Astrocyte (in vitro differentiated cells and primary cell): ENCODE data around the gene DNAJC30. TPM values are rescaled to one million over a fixed set of nuclear protein-coding genes. Genes with fewer than 3 reads are reported as not detected.

ENCODE experiments used
- DNase-seq: peaks from one replicate; pipeline ENCODE4 v3.0.0-alpha.2; 2010; ENCODE audit warnings: low read depth
- FAIRE-seq: peaks from 2 replicates; lab custom pipeline; 2011; peaks lifted over from hg19 to GRCh38; lab: Jason Lieb, UNC
- H2AFZ ChIP-seq: 2 replicates; pipeline ENCODE4 v1.6.0; 2012; ENCODE audit warnings: low read depth, low read length, inconsistent platforms
- H3K27ac ChIP-seq: 2 replicates; pipeline ENCODE4 v1.5.1; 2011; ENCODE audit warnings: low read depth, low read length, inconsistent platforms
- H3K27me3 ChIP-seq: 2 replicates; pipeline ENCODE4 v1.6.0; 2011; ENCODE audit warnings: low read length, inconsistent platforms; ENCODE audit not compliant: insufficient read depth
- H3K36me3 ChIP-seq: 2 replicates; pipeline ENCODE4 v1.5.1; 2011; ENCODE audit warnings: low read length, inconsistent platforms; ENCODE audit not compliant: insufficient read depth
- H3K4me1 ChIP-seq: 2 replicates; pipeline ENCODE4 v1.5.1; 2011; ENCODE audit warnings: low read length, inconsistent platforms; ENCODE audit not compliant: insufficient read depth
- H3K4me2 ChIP-seq: 2 replicates; pipeline ENCODE4 v1.6.0; 2012; ENCODE audit warnings: low read length, inconsistent platforms
- H3K4me3 ChIP-seq: 2 replicates; pipeline ENCODE4 v1.5.1; 2011; ENCODE audit warnings: low read depth, mild to moderate bottlenecking, low read length, inconsistent platforms; ENCODE audit not compliant: insufficient read depth
- H3K79me2 ChIP-seq: 2 replicates; pipeline ENCODE4 v1.6.0; 2012; ENCODE audit warnings: mild to moderate bottlenecking, low read length, inconsistent platforms; ENCODE audit not compliant: insufficient read depth
- H3K9ac ChIP-seq: 2 replicates; pipeline ENCODE4 v1.6.0; 2012; ENCODE audit warnings: mild to moderate bottlenecking, low read length, inconsistent platforms
- H3K9me3 ChIP-seq: 2 replicates; pipeline ENCODE4 v1.5.1; 2012; ENCODE audit warnings: low read depth, mild to moderate bottlenecking, low read length, inconsistent platforms; ENCODE audit not compliant: insufficient read depth
- H4K20me1 ChIP-seq: 2 replicates; pipeline ENCODE4 v1.6.0; 2012; ENCODE audit warnings: low read length, inconsistent platforms; ENCODE audit not compliant: insufficient read depth
- H3K27ac Mint-ChIP-seq: one replicate; pipeline ENCODE4 v1.8.0; 2021; ENCODE audit warnings: mild to moderate bottlenecking, mixed read lengths; ENCODE audit not compliant: unreplicated experiment
- H3K27me3 Mint-ChIP-seq: one replicate; pipeline ENCODE4 v1.8.0; 2021; ENCODE audit warnings: low read depth, mixed read lengths; ENCODE audit not compliant: unreplicated experiment
- H3K36me3 Mint-ChIP-seq: one replicate; pipeline ENCODE4 v1.8.0; 2021; ENCODE audit warnings: low read depth, mixed read lengths; ENCODE audit not compliant: unreplicated experiment
- H3K4me1 Mint-ChIP-seq: one replicate; pipeline ENCODE4 v1.8.0; 2021; ENCODE audit warnings: low read depth, mixed read lengths; ENCODE audit not compliant: unreplicated experiment
- H3K4me3 Mint-ChIP-seq: one replicate; pipeline ENCODE4 v1.8.0; 2021; ENCODE audit warnings: mild to moderate bottlenecking, moderate library complexity, mixed read lengths; ENCODE audit not compliant: unreplicated experiment
- H3K9me3 Mint-ChIP-seq: one replicate; pipeline ENCODE4 v1.8.0; 2021; ENCODE audit warnings: mild to moderate bottlenecking, mixed read lengths; ENCODE audit not compliant: unreplicated experiment
- CTCF ChIP-seq: IDR thresholded peaks from 2 replicates; pipeline ENCODE4 v1.5.1; 2011; ENCODE audit warnings: low read depth, mild to moderate bottlenecking, inconsistent platforms, low read length, moderate library complexity; ENCODE audit not compliant: insufficient read depth
- EZH2 ChIP-seq: IDR thresholded peaks from 2 replicates; pipeline ENCODE4 v1.6.1; 2012; ENCODE audit warnings: mild to moderate bottlenecking, low read length, inconsistent platforms; ENCODE audit not compliant: insufficient read depth
- total RNA-seq: library from RNA; stranded (reverse); gene quantifications from 2 replicates; pipeline ENCODE4 v1.2.1, GENCODE V29; 2021

DNAJC30 gene
- total RNA-seq, 1 donor from 2014 or later = 11.0 TPM

GRCh38 chr7:73703225-73703624 lies 20.0 kb upstream of the DNAJC30 start:
- peak overlapping the region; percentile 53 for H3K27ac Mint-ChIP-seq
- H3K4me3 ChIP-seq = no peak overlapping the region

GRCh38 chr7:73702665-73703064 lies 19.4 kb upstream of the DNAJC30 start:
- Histone ChIP-seq H3K4me1 (peaks cover 41% of the 10 kb centered on the region), H2AFZ (no peak overlapping the region), H3K27ac (no peak overlapping the region), H3K9ac (no peak overlapping the region), H3K36me3 (peaks cover 15% of the 10 kb centered on the region), H3K4me3 (no peak overlapping the region), H3K4me2 (no peak overlapping the region), H3K27me3 (no peaks in the 10 kb centered on the region), H4K20me1 (peaks cover 77% of the 10 kb centered on the region), H3K79me2 (peaks cover 29% of the 10 kb centered on the region), H3K9me3 (no peaks in the 10 kb centered on the region)
- DNase-seq = no peak
- Mint-ChIP-seq H3K27ac (no peak overlapping the region), H3K4me1 (peaks cover 11% of the 10 kb centered on the region), H3K9me3 (no peaks in the 10 kb centered on the region), H3K36me3 (peaks cover 23% of the 10 kb centered on the region), H3K4me3 (no peak overlapping the region), H3K27me3 (no peaks in the 10 kb centered on the region)
- TF ChIP-seq CTCF (no peak), EZH2 (no peak)
- no peak for FAIRE-seq

More at GRCh38 chr7:73703225-73703624, 20.0 kb upstream of the DNAJC30 start:
- Mint-ChIP-seq H3K9me3 (no peaks in the 10 kb centered on the region), H3K36me3 (peaks cover 23% of the 10 kb centered on the region), H3K4me1 (peaks cover 11% of the 10 kb centered on the region), H3K27me3 (no peaks in the 10 kb centered on the region), H3K4me3 (no peak overlapping the region)
- Histone ChIP-seq H3K4me1 (peaks cover 41% of the 10 kb centered on the region), H2AFZ (no peak overlapping the region), H3K4me2 (no peak overlapping the region), H3K9me3 (no peaks in the 10 kb centered on the region), H3K27ac (peak overlapping the region; percentile 23), H3K9ac (peak overlapping the region; percentile 23), H3K27me3 (no peaks in the 10 kb centered on the region), H3K79me2 (peaks cover 31% of the 10 kb centered on the region), H3K36me3 (peaks cover 15% of the 10 kb centered on the region), H4K20me1 (peaks cover 78% of the 10 kb centered on the region)
- no peak for TF ChIP-seq CTCF
- no peak for TF ChIP-seq EZH2
- FAIRE-seq (no peak), DNase-seq (no peak)

- Histone ChIP-seq H3K27ac (peak overlapping the region; percentile 26), H3K79me2 (peaks cover 26% of the 10 kb centered on the region), H3K9ac (no peak overlapping the region), H2AFZ (no peak overlapping the region), H3K36me3 (peaks cover 15% of the 10 kb centered on the region), H3K4me1 (peaks cover 38% of the 10 kb centered on the region), H3K9me3 (no peaks in the 10 kb centered on the region), H3K4me3 (no peak overlapping the region), H3K27me3 (no peaks in the 10 kb centered on the region), H4K20me1 (peaks cover 77% of the 10 kb centered on the region), H3K4me2 (no peak overlapping the region)
- TF ChIP-seq EZH2 (no peak), CTCF (no peak)
- peaks cover 23% of the 10 kb centered on the region for H3K36me3 Mint-ChIP-seq
- no peak for DNase-seq
- FAIRE-seq = no peak
- H3K27ac Mint-ChIP-seq = no peak overlapping the region
- H3K4me1 Mint-ChIP-seq = peaks cover 11% of the 10 kb centered on the region
- H3K27me3 Mint-ChIP-seq = no peaks in the 10 kb centered on the region
- H3K4me3 Mint-ChIP-seq = no peak overlapping the region
- no peaks in the 10 kb centered on the region for H3K9me3 Mint-ChIP-seq
These were observed 19.0 kb upstream of the DNAJC30 start for GRCh38 chr7:73702226-73702625.
